GM12891 (cell line): ENCODE results near the gene ROS1.

ENCODE experiments used
- POLR2AphosphoS5 ChIP-seq: IDR thresholded peaks from 2 replicates; pipeline ENCODE4 v1.6.1; 2011; ENCODE audit warnings: low read depth, low read length, control low read depth
- TAF1 ChIP-seq: IDR thresholded peaks from 2 replicates; pipeline ENCODE4 v1.6.1; 2011; ENCODE audit warnings: low read depth, low read length, control low read depth

DNA sequence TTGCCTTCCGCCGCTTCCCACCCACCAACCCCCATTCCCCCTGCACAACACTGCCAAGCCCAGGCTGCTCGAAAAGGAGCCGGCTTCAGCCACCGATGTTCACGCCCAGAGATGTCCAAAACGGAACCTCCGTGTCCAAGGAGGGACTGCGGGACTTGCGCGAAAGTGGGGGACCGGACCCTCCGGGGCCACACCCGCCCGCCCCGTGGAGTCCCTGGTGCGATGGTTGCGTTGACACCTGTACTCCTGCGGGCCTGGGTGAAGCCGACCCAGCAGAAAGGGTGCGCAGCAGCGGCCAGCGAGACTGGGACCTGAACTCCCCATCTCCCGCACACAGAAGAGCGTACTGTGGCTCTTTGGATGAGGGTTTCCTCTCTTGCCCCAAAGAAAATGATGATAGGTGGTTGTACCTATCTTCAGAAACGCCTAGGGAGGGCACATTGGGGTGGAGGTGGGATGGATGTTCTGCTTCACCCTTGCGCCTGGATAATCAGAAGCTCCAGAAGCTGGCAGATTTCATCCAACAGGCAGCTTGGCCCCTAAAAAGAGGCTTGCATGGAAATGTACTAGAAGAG lies 162.3 kb downstream of the ROS1 start:
- no peak for TF ChIP-seq TAF1
- TF ChIP-seq POLR2AphosphoS5 = no peak
